ENCODE results near the gene SHROOM3. TPM values are rescaled to one million over a fixed set of nuclear protein-coding genes. Genes with fewer than 3 reads are reported as not detected.

Gene SHROOM3
- total RNA-seq, 1 donor from 2014 or later = 0.51 TPM

GRCh38 chr4:76802236-76803021 is 367.4 kb downstream of the SHROOM3 start:
- no peak for DNase-seq (ENCODE audit: low spot score)

DNA sequence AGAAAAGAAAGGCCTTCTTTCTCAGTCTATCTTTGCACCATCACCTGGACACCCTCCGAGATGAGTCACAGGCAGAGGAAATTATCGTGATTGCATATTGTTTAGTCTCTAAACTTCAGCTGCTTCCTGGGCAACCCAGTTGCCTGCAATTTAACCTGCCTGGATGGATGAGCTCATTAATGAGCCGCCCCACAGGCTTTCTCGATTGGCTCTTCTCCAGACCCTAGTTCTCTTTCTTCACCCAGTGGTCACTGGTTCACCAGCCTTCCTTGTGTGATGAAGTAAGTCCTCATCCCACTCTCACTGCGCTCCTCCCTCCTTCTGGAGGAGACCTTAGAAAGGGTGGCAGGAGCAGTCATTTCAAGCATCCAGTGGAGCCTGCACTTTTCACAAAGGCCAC is 368.5 kb downstream of the SHROOM3 start:
- no peak for DNase-seq (ENCODE audit: low spot score)

- no peak for DNase-seq (ENCODE audit: low spot score)
These were observed 369.1 kb downstream of the SHROOM3 start for GRCh38 chr4:76804096-76804495.

DNA sequence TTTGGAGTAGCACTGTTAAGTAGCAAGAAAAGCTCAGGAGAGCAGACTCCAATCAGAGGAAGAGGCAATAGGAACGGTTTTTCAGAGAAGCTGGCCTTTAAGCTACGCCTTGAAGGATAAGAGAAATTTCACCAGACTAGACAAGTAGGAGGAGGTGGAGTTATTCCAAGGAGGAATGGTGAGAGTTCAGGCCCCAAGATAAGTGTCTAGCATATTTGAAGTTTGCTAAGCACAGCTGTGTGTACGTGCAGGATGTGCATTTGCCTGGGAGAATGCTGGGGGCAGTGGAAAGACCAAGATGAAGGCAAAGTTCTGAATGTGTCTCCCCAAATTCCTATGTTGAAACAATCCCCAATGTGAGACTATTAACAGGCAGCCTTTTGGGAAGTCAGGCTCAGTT is 371.3 kb downstream of the SHROOM3 start:
- no peak for DNase-seq (ENCODE audit: low spot score)

DNA sequence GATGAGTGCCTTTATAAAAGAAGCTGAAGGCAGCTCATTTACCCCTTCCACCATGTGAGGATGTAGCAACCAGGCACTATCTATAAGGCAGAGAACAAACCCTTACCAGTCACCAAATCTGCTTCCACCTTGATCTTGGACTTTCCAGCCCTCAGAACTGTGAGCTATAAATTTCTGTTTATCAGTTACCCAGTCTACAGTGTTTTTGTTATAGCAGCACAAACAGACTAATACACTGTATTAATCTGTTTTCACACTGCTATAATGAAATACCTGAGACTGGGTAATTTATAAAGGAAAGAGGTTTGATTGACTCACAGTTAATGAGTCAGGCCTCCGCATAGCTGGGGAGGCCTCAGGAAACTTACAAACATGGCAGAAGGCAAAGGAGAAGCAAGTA is 371.7 kb downstream of the SHROOM3 start:
- DNase-seq (ENCODE audit: low spot score) = no peak

DNA sequence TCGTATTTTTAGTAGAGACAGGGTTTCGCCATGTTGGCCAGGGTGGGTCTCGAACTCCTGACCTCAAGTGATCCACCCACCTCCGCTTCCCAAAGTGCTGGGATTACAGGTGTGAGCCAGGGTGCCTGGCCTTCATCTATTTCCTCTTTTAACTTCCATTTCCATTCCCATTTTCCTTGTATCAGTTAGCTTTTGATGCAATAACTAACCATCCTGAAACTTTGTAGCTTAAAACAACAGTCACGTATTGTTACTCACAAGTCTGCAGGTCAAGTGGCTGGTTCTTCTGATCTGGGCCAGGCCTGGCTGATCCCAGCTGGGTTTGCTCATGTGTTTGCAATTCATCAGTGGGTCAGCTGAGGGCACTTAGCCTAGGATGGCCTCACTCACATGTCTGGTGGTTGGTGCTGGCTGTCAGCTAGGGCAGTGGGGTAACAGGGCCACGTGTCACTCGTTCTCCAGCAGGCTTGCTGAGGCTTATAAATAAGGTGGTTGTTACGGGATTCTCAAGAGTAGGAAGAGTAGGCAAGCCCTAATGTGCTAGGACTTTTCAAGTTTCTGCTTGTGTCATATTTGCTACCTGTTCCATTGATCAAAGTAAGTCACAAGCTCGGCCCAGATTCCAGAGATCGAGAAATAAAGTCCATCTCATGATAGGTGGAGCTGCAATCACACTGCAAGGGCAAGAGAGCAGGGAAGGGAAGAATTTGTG is 374.7 kb downstream of the SHROOM3 start:
- DNase-seq (ENCODE audit: low spot score) = no peak

DNA sequence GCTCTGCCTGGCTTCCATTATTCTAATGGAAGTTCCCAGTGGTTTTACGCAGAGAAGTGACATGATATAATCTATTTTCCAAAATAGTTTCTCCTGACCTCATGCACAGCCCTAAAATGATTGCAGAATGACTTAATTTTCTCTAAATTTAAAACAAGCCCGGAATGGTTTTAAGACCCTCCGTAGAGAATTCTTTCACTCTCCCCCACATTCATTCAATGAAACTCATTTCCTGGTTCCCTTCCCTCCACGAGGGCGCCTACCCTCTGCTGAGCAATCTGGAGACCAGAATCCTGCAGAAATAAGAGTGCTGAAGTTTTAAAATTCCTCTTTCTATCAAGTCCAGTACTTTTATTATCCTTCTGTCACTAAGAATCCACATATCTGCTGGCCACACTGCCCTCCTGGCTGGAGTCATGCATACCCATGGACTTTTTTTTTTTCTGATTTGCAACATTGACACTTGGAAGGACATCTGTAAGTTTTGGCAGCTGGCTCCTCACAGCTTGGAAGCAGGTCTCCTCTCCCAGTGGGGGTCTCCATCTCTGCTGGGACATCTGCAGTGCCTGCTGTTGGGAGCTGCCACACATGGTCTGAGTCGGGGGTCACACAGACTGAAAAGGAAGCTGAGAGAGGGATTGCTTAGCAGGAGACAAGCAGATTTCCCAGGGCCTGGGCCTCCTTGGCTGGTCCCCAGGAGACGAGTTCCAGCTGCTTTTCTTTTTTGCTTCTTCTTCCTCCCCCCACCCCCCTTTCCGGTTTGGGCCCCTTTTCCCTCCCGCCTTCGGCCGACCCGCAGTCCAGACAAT is 376.8 kb downstream of the SHROOM3 start:
- no peak for DNase-seq (ENCODE audit: low spot score)

- no peak for DNase-seq (ENCODE audit: low spot score)
These were observed 378.0 kb downstream of the SHROOM3 start for GRCh38 chr4:76813070-76813469.

DNA sequence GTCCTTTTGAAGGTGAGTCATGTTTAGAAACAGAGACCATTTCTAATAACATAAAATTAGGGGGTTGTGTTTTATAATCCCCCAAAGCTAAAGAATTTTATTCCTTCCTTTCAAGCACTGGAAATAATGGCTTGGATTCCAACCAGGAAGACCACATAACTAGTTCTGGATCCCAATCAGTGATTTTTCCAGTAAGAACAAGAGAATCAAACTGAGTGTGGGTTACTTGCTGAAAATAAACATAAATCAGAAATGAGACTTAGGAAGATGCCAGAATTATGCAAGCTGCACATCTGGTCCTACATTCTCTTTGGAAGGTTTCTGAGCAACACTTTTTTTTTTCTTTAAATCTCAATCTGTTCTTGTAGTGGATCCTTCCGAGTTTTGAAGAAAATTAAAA is 386.6 kb downstream of the SHROOM3 start:
- no peak for DNase-seq (ENCODE audit: low spot score)

GRCh38 chr4:76822303-76822702 is 387.3 kb downstream of the SHROOM3 start:
- no peak for DNase-seq (ENCODE audit: low spot score)

DNA sequence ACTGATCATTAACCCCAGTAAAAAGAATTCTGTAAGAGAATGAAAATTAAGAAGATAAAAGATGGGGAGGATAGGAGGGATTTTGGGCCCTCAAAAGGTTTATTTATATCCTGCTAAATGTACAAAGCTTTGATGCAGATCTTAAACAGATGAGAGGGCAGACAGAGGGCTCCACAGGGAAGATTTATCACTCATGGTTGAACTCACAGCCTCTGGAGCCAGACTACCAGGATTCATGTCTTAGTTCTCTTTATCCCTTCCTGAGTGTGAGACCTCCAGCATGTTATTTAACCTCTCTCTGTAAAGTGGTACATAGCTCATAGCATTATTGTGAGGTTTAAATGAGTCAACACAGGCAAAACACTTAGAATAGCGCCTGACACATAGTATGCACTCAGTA is 388.5 kb downstream of the SHROOM3 start:
- no peak for DNase-seq (ENCODE audit: low spot score)

- no peak for DNase-seq (ENCODE audit: low spot score)
These were observed 395.6 kb downstream of the SHROOM3 start for GRCh38 chr4:76830612-76830963.

DNA sequence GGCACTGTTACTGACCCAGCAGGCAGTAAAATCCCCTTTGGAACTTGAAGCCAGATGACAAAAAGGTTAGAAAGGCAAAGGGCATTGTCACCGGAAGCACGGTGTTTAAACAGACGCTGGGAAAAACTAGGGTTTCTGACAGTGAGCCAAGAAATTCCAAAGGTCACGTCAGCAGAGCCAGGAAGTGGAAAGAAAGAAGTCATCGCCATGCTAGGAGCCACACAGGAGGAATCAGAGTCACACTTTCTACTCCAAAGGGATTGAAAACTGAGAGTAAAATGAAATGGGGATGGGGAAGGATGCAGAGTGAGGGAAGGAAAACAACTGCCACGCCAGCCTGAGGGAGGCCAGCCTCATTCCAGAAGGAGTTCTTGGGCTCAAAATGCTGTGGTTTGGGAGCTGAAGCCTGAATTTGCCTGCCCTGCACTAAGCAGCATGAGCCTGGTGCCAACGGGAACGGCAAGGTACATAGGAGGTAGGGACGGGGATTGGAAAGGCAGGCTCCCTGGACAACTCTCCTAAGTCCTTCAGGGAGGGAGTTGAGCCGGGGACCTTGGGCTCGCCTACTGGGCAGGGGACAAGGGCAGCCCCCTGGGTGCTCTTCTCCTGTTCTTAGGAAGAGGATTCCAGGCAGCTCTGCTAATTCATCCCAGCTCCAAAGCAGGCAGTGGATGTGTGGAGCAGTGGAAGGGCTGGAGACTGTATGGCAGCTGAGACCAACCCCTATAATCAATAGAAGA is 396.1 kb downstream of the SHROOM3 start:
- no peak for DNase-seq (ENCODE audit: low spot score)

- DNase-seq (ENCODE audit: low spot score) = no peak
These were observed 396.8 kb downstream of the SHROOM3 start for GRCh38 chr4:76831711-76832373.

Small RNA genes lying within 50 kb of the gene (microRNA-seq; reads per million reads assigned to microRNA genes)
- gene MIR4450 (ENCODE audit: borderline number of aligned reads) (not detected), gene MIR548AH (ENCODE audit: borderline number of aligned reads) (not detected)

Other genes starting within 250 kb of the SHROOM3 start
- 176 TPM for gene SCARB2, start 221.4 kb upstream of the SHROOM3 start, total RNA-seq
- gene FAM47E, start 183.5 kb upstream of the SHROOM3 start, total RNA-seq = 3.3 TPM
- gene STBD1, start 128.5 kb upstream of the SHROOM3 start, total RNA-seq = 34.7 TPM
- gene CCDC158, start 14.1 kb upstream of the SHROOM3 start, total RNA-seq = 0.45 TPM